Adrenal gland (tissue), 12 donors: ENCODE data around the gene ARHGAP32. TPM values are rescaled to one million over a fixed set of nuclear protein-coding genes. Genes with fewer than 3 reads are reported as not detected.
A peak's percentile ranks its signal among the peaks of the same experiment; 100 is the strongest.

ENCODE experiments used
- DNase-seq, 7 donors: peaks; one replicate each; pipeline ENCODE4 v3.0.0-alpha.2; 2019 to 2020
- H3K27ac ChIP-seq, 5 donors: fragments of 200-600 bp; sonication (generic) in 4 of 5; 1 replicate in 3 of 5; 2 replicates in 2 of 5; pipeline versions ENCODE4 v1.5.1 to v1.8.0; 2016 to 2020; ENCODE audit warnings: mild to moderate bottlenecking in 1 of 5
- H3K27me3 ChIP-seq: fragments of 200-600 bp; 2 replicates; pipeline ENCODE4 v1.8.0; 2021
- H3K36me3 ChIP-seq, 2 donors: fragments of 200-600 bp; replicated peaks in 1 of 2; 1 replicate in 1 of 2; 2 replicates in 1 of 2; pipeline versions ENCODE4 v1.5.1 to v1.8.0; 2018 to 2022
- H3K4me1 ChIP-seq, 2 donors: fragments of 200-600 bp; replicated peaks in 1 of 2; 1 replicate in 1 of 2; 2 replicates in 1 of 2; pipeline versions ENCODE4 v1.5.1 to v1.8.0; 2018 to 2021
- H3K4me3 ChIP-seq, 4 donors: fragments of 200-600 bp; sonication (generic) in 3 of 4; one replicate each; pipeline ENCODE4 v1.5.1; 2016 to 2018
- H3K9me3 ChIP-seq, 3 donors: fragments of 200-600 bp; sonication (generic) in 1 of 3; replicated peaks in 1 of 3; 1 replicate in 2 of 3; 2 replicates in 1 of 3; pipeline versions ENCODE4 v1.5.1 to v1.8.0; 2016 to 2021
- CTCF ChIP-seq, 6 experiments: fragments of 450-650 bp in 4 of 6; fragments of 200-600 bp in 2 of 6; sonication (generic) in 1 of 6; IDR thresholded peaks; 1 replicate in 5 of 6; 2 replicates in 1 of 6; pipeline versions ENCODE4 v1.5.1 to v1.8.0; 2016 to 2021; ENCODE audit warnings: antibody characterized with exemption in 6 of 6, mild to moderate bottlenecking in 2 of 6, moderate library complexity in 1 of 6
- POLR2A ChIP-seq, 2 donors: fragments of 450-650 bp; IDR thresholded peaks; one replicate each; pipeline ENCODE4 v1.6.1; 2017; ENCODE audit warnings: antibody characterized with exemption in 2 of 2, mild to moderate bottlenecking in 2 of 2, moderate library complexity in 1 of 2
- WGBS, 4 donors: extraction: QIAGEN DNeasy Blood & Tissue Kit in 2 of 4; methylation state at CpG; one replicate each; pipeline versions ENCODE4 v1.1.5 to v1.1.7; 2013 to 2017; 5-methylcytosine and 5-hydroxymethylcytosine counted together
- intact Hi-C, 2 donors: fragments of 100-400 bp; cut with DNase I; formaldehyde crosslinking; loops; one replicate each; pipeline versions ENCODE4 v1.14.1 to v1.15.0; 2022 to 2023
- polyA plus RNA-seq, 3 donors: library from polyadenylated mRNA; stranded (reverse); fragments of 200-250 nt in 2 of 3; fragments of 350-450 nt in 1 of 3; fragmentation: Illumina TruSeq in 1 of 3; extraction: RNeasy Lipid Tissue Mini Kit (QIAGEN cat#74804) in 1 of 3; gene quantifications; one replicate each; pipeline ENCODE4 v1.2.3, GENCODE V29; 2013 to 2014
- total RNA-seq, 9 donors: library from RNA; depleted of rRNA in 4 of 9; stranded (reverse); fragments of >200 nt in 4 of 9; fragments of 120-200 nt in 1 of 9; fragmentation: NEBNext Ultra II Directional in 1 of 9; extraction: Animal tissue kit (Norgen Biotek cat#: 25700) in 1 of 9; gene quantifications; one replicate each; pipeline versions ENCODE4 v1.1.0 to v1.2.4, GENCODE V29; 2013 to 2023
- donor health status: healthy with polysubstance abuse.
- donor health status: Bipolar disorder and iron deficiency.
- donor health status: DM: yes; HTN: yes; CAD: no.
- donor health status: DM: no; HTN: no; CAD: no.
- donor health status: DM: no; HTN: no; CAD: no.
- donor health status: DM: yes; HTN: yes; CAD: no.

Gene ARHGAP32
- total and polyA plus RNA-seq, 12 donors: 4.0 to 50.4 (median 26.2) TPM

- H3K4me3 ChIP-seq: no peak overlapping the region
- no peak overlapping the region for H3K27ac ChIP-seq
- peak in 1 of 7 donors; percentile 49 for DNase-seq
- no peaks in the 10 kb centered on the region for H3K9me3 ChIP-seq
- H3K27me3 ChIP-seq: no peaks in the 10 kb centered on the region
- no peak for TF ChIP-seq POLR2A (IDR thresholded peaks at IDR 0.05)
- no peak for TF ChIP-seq CTCF (IDR thresholded peaks at IDR 0.05)
- intact Hi-C loops: loop anchor here (2.0 to 10.0 kb wide), 3 partner anchors 72 to 378 kb away; no protein-coding TSS in a partner anchor
- WGBS, 4 donors: 83 to 88% (median 85%) methylated on average over 6 to 8 of the region's 8 CpGs
- H3K4me1 ChIP-seq: no peaks in the 10 kb centered on the region
- H3K36me3 ChIP-seq: no peaks in the 10 kb centered on the region
Observed at GRCh38 chr11:128957202-128957482, 235.0 kb downstream of the ARHGAP32 start.

- 46 to 50% (median 47%) methylated on average over 8 of the region's 8 CpGs for WGBS, 4 donors
- intact Hi-C loops: loop anchor here (2.0 to 10.0 kb wide), 3 partner anchors 72 to 378 kb away; no protein-coding TSS in a partner anchor
Observed at GRCh38 chr11:128956401-128957201, 235.5 kb downstream of the ARHGAP32 start.

GRCh38 chr11:128955636-128956035, 236.5 kb downstream of the ARHGAP32 start:
- no peaks in the 10 kb centered on the region for H3K36me3 ChIP-seq
- no peaks in the 10 kb centered on the region for H3K4me1 ChIP-seq
- TF ChIP-seq POLR2A (IDR thresholded peaks at IDR 0.05): no peak
- no peak for TF ChIP-seq CTCF (IDR thresholded peaks at IDR 0.05)
- no peak overlapping the region for H3K4me3 ChIP-seq
- no peak for DNase-seq
- no peaks in the 10 kb centered on the region for H3K9me3 ChIP-seq
- WGBS, 4 donors: 44 to 65% (median 63%) methylated on average over 3 of the region's 3 CpGs
- intact Hi-C loops: loop anchor here (2.0 to 10.0 kb wide), 4 partner anchors 65 to 379 kb away; partner anchors contain the start of gene KCNJ5 (in 1 of the 2)
- H3K27ac ChIP-seq: no peak overlapping the region
- no peaks in the 10 kb centered on the region for H3K27me3 ChIP-seq

More at GRCh38 chr11:128956401-128957201, 235.5 kb downstream of the ARHGAP32 start:
- no peaks in the 10 kb centered on the region for H3K27me3 ChIP-seq
- no peak overlapping the region for H3K4me3 ChIP-seq
- TF ChIP-seq POLR2A (IDR thresholded peaks at IDR 0.05): no peak
- TF ChIP-seq CTCF (IDR thresholded peaks at IDR 0.05): peak; percentile 57 to 95 (median 84)
- DNase-seq: peak in 6 of 7 donors; percentile 38 to 73 (median 62)
- no peaks in the 10 kb centered on the region for H3K4me1 ChIP-seq
- no peaks in the 10 kb centered on the region for H3K36me3 ChIP-seq
- H3K27ac ChIP-seq: no peak overlapping the region
- H3K9me3 ChIP-seq: no peaks in the 10 kb centered on the region

GRCh38 chr11:128953151-128953550, 239.0 kb downstream of the ARHGAP32 start:
- Histone ChIP-seq H3K9me3 (no peaks in the 10 kb centered on the region), H3K4me3 (no peak overlapping the region), H3K27me3 (no peaks in the 10 kb centered on the region), H3K27ac (no peak overlapping the region), H3K4me1 (no peaks in the 10 kb centered on the region), H3K36me3 (no peaks in the 10 kb centered on the region)
- intact Hi-C loops: loop anchor here in 1 of 2 donors (10.0 kb wide), 1 partner anchor 382 kb away; no protein-coding TSS in a partner anchor
- TF ChIP-seq CTCF (IDR thresholded peaks at IDR 0.05) (no peak), POLR2A (IDR thresholded peaks at IDR 0.05) (no peak)
- DNase-seq: no peak
- 87 to 94% (median 90%) methylated on average over 16 of the region's 16 CpGs for WGBS, 4 donors
